A549 (cell line): ENCODE results near the gene TBC1D25.

Experiments used
- CBX8 ChIP-seq: fragments of 200-600 bp; sonication (generic); IDR thresholded peaks from 2 replicates; pipeline ENCODE4 v1.6.1; 2016
- CHD4 ChIP-seq: fragments of 200-600 bp; sonication (generic); IDR thresholded peaks from 2 replicates; pipeline ENCODE4 v1.6.1; 2016; ENCODE audit warnings: antibody characterized with exemption, mild to moderate bottlenecking, borderline replicate concordance
- CTCF ChIP-seq: fragments of >200 bp; sonication (Bioruptor Twin); formaldehyde crosslinking; IDR thresholded peaks from 3 replicates; pipeline ENCODE4 v1.5.1; 2016
- EP300 ChIP-seq, 2 experiments: fragments of >200 bp; sonication (Bioruptor Twin); formaldehyde crosslinking; IDR thresholded peaks; 2 replicates in 1 of 2; 3 replicates in 1 of 2; pipeline ENCODE4 v1.6.1; 2016 to 2017
- POLR2A ChIP-seq: IDR thresholded peaks from 2 replicates; pipeline ENCODE4 v1.6.1; 2012; ENCODE audit warnings: mild to moderate bottlenecking, low read length
- RNF2 ChIP-seq: fragments of 200-600 bp; sonication (generic); IDR thresholded peaks from 2 replicates; pipeline ENCODE4 v1.6.1; 2016; ENCODE audit warnings: low read depth, mild to moderate bottlenecking, antibody characterized with exemption, moderate library complexity, borderline replicate concordance
- USF2 ChIP-seq: fragments of 450-650 bp; IDR thresholded peaks from 2 replicates; pipeline ENCODE4 v1.6.1; 2014; ENCODE audit warnings: antibody characterized with exemption

GRCh38 chrX:48592971-48593370 lies 53.5 kb downstream of the TBC1D25 start:
- TF ChIP-seq CTCF (no peak), RNF2 (no peak), EP300 (IDR thresholded peaks at IDR 0.05) (no peak), CHD4 (no peak), USF2 (no peak), POLR2A (no peak), CBX8 (no peak)
